Thoracic aorta (tissue), 2 donors: ENCODE data around the gene RPUSD4. TPM values are rescaled to one million over a fixed set of nuclear protein-coding genes. Genes with fewer than 3 reads are reported as not detected.

Experiments
- ATAC-seq: fragments of 150-250 bp; one replicate; pipeline ENCODE4 v1.8.0; 2017; ENCODE audit warnings: low read depth; ENCODE audit not compliant: insufficient number of reproducible peaks, low FRiP score
- DNase-seq: peaks from one replicate; pipeline ENCODE4 v3.0.0-alpha.2; 2020; ENCODE audit warnings: low spot score
- H3K27ac ChIP-seq, 2 donors: fragments of 200-600 bp; sonication (generic); 1 replicate in 1 of 2; 2 replicates in 1 of 2; pipeline ENCODE4 v1.5.1; 2016; ENCODE audit warnings: mild to moderate bottlenecking in 2 of 2, moderate library complexity in 2 of 2
- H3K27me3 ChIP-seq: fragments of 200-600 bp; sonication (generic); replicated peaks from 2 replicates; pipeline ENCODE4 v1.6.0; 2016; ENCODE audit warnings: mild to moderate bottlenecking; ENCODE audit not compliant: insufficient read depth
- H3K36me3 ChIP-seq: fragments of 200-600 bp; sonication (generic); one replicate; pipeline ENCODE4 v1.5.1; 2016
- H3K4me1 ChIP-seq, 2 donors: fragments of 200-600 bp; sonication (generic); 1 replicate in 1 of 2; 2 replicates in 1 of 2; pipeline versions ENCODE4 v1.5.1 to v1.6.0; 2016; ENCODE audit warnings: low read depth in 2 of 2, mild to moderate bottlenecking in 1 of 2; ENCODE audit not compliant: control insufficient read depth in 1 of 2
- H3K4me3 ChIP-seq: fragments of 200-600 bp; sonication (generic); 2 replicates; pipeline ENCODE4 v1.5.1; 2016; ENCODE audit warnings: mild to moderate bottlenecking
- H3K9me3 ChIP-seq: fragments of 200-600 bp; sonication (generic); 2 replicates; pipeline ENCODE4 v1.5.1; 2016
- CTCF ChIP-seq: fragments of 200-600 bp; sonication (generic); IDR thresholded peaks from one replicate; pipeline ENCODE4 v1.5.1; 2019; ENCODE audit warnings: antibody characterized with exemption
- total RNA-seq, 2 donors: library from RNA; depleted of rRNA; stranded (reverse); fragments of >200 nt; gene quantifications; one replicate each; pipeline versions ENCODE4 v1.1.0 to v1.2.3, GENCODE V29; 2016

The RPUSD4 gene
- total RNA-seq, 2 donors from 2014 or later = 6.0 to 34.8 TPM

- Histone ChIP-seq H3K36me3 (peaks cover 4% of the 10 kb centered on the region), H3K27me3 (no peaks in the 10 kb centered on the region), H3K27ac (no peak overlapping the region), H3K4me1 (no peaks in the 10 kb centered on the region), H3K4me3 (no peak overlapping the region), H3K9me3 (no peaks in the 10 kb centered on the region)
- DNase-seq (no peak), ATAC-seq (no peak)
- no peak for TF ChIP-seq CTCF
These were observed 43.4 kb upstream of the RPUSD4 start for GRCh38 chr11:126254819-126255218.

GRCh38 chr11:126253265-126253664 lies 41.8 kb upstream of the RPUSD4 start:
- DNase-seq = no peak
- TF ChIP-seq CTCF = no peak
- no peak for ATAC-seq
- Histone ChIP-seq H3K27me3 (no peaks in the 10 kb centered on the region), H3K4me1 (no peaks in the 10 kb centered on the region), H3K27ac (no peak overlapping the region), H3K36me3 (peaks cover 4% of the 10 kb centered on the region), H3K9me3 (no peaks in the 10 kb centered on the region), H3K4me3 (no peak overlapping the region)

GRCh38 chr11:126246636-126247035 lies 35.2 kb upstream of the RPUSD4 start:
- no peaks in the 10 kb centered on the region for H3K27me3 ChIP-seq
- no peak for TF ChIP-seq CTCF
- no peak overlapping the region for H3K27ac ChIP-seq
- ATAC-seq (no peak), DNase-seq (no peak)
- H3K36me3 ChIP-seq = no peaks in the 10 kb centered on the region
- H3K4me3 ChIP-seq = no peak overlapping the region
- no peaks in the 10 kb centered on the region for H3K9me3 ChIP-seq
- no peaks in the 10 kb centered on the region for H3K4me1 ChIP-seq

GRCh38 chr11:126233391-126233790 lies 21.9 kb upstream of the RPUSD4 start:
- Histone ChIP-seq H3K27me3 (no peaks in the 10 kb centered on the region), H3K27ac (no peak overlapping the region), H3K36me3 (no peaks in the 10 kb centered on the region), H3K9me3 (no peaks in the 10 kb centered on the region), H3K4me3 (no peak overlapping the region), H3K4me1 (no peaks in the 10 kb centered on the region)
- no peak for TF ChIP-seq CTCF
- ATAC-seq = no peak
- DNase-seq = no peak

GRCh38 chr11:126232683-126233082 lies 21.2 kb upstream of the RPUSD4 start:
- no peak for ATAC-seq
- TF ChIP-seq CTCF = no peak
- Histone ChIP-seq H3K27me3 (no peaks in the 10 kb centered on the region), H3K27ac (no peak overlapping the region), H3K9me3 (no peaks in the 10 kb centered on the region), H3K36me3 (no peaks in the 10 kb centered on the region), H3K4me3 (no peak overlapping the region), H3K4me1 (no peaks in the 10 kb centered on the region)
- no peak for DNase-seq
